HepG2 (cell line): ENCODE results near the gene NME4. TPM values are rescaled to one million over a fixed set of nuclear protein-coding genes. Genes with fewer than 3 reads are reported as not detected.

Experiments
- BRD4 ChIP-seq: sonication (generic); formaldehyde crosslinking; IDR thresholded peaks from 2 replicates; pipeline ENCODE4 v1.4.0; 2020; ENCODE audit warnings: missing genetic modification reagents
- DDIT3 ChIP-seq: sonication (generic); formaldehyde crosslinking; IDR thresholded peaks from 2 replicates; pipeline ENCODE4 v1.4.0; 2020; ENCODE audit warnings: mild to moderate bottlenecking, missing genetic modification reagents
- DRAP1 ChIP-seq: IDR thresholded peaks from 2 replicates; pipeline ENCODE4 v1.6.1; 2016; ENCODE audit warnings: missing genetic modification reagents, missing compliant biosample characterization
- GTF2F1 ChIP-seq: fragments of 150-350 bp; IDR thresholded peaks from 2 replicates; pipeline ENCODE4 v1.6.1; 2014; ENCODE audit warnings: low read length
- HDAC1 ChIP-seq: sonication (generic); formaldehyde crosslinking; IDR thresholded peaks from 2 replicates; pipeline ENCODE4 v1.5.1; 2020; ENCODE audit warnings: mild to moderate bottlenecking, missing genetic modification reagents
- HNF1B ChIP-seq: sonication (generic); formaldehyde crosslinking; IDR thresholded peaks from 2 replicates; pipeline ENCODE4 v1.5.1; 2020; ENCODE audit warnings: mild to moderate bottlenecking, moderate library complexity, missing genetic modification reagents
- PHF21A ChIP-seq: sonication (generic); formaldehyde crosslinking; IDR thresholded peaks from 2 replicates; pipeline ENCODE4 v1.5.0; 2020; ENCODE audit warnings: mild to moderate bottlenecking, missing genetic modification reagents
- STAT6 ChIP-seq: sonication (generic); formaldehyde crosslinking; IDR thresholded peaks from 2 replicates; pipeline ENCODE4 v1.4.0; 2020; ENCODE audit warnings: missing genetic modification reagents, mild to moderate bottlenecking, borderline replicate concordance
- U2AF2 ChIP-seq: fragments of 200-400 bp; formaldehyde crosslinking; IDR thresholded peaks from 2 replicates; pipeline ENCODE4 v1.6.1; 2017; ENCODE audit warnings: low read depth, mild to moderate bottlenecking, low read length
- ZNF138 ChIP-seq: sonication (generic); formaldehyde crosslinking; IDR thresholded peaks from 2 replicates; pipeline ENCODE4 v1.5.0; 2020; ENCODE audit warnings: mild to moderate bottlenecking, low read depth, missing genetic modification reagents
- ZNF263 ChIP-seq: sonication (generic); formaldehyde crosslinking; IDR thresholded peaks from 2 replicates; pipeline ENCODE4 v1.4.0; 2020; ENCODE audit warnings: missing genetic modification reagents
- ZNF264 ChIP-seq: sonication (generic); formaldehyde crosslinking; IDR thresholded peaks from 2 replicates; pipeline ENCODE4 v1.4.0; 2020; ENCODE audit warnings: missing genetic modification reagents
- ZNF431 ChIP-seq: sonication (generic); formaldehyde crosslinking; IDR thresholded peaks from 2 replicates; pipeline ENCODE4 v1.9.0; 2022; ENCODE audit warnings: missing genetic modification reagents, low read depth, mild to moderate bottlenecking, borderline replicate concordance
- ZNF503 ChIP-seq: sonication (generic); formaldehyde crosslinking; IDR thresholded peaks from 2 replicates; pipeline ENCODE4 v1.4.0; 2020; ENCODE audit warnings: missing genetic modification reagents
- ZNF513 ChIP-seq: sonication (generic); formaldehyde crosslinking; conservative IDR thresholded peaks from 2 replicates; pipeline ENCODE4 v1.5.0; 2020; ENCODE audit warnings: missing genetic modification reagents
- ZNF597 ChIP-seq: sonication (generic); formaldehyde crosslinking; IDR thresholded peaks from 2 replicates; pipeline ENCODE4 v1.5.0; 2020; ENCODE audit warnings: missing genetic modification reagents
- ZNF776 ChIP-seq: sonication (generic); formaldehyde crosslinking; IDR thresholded peaks from 2 replicates; pipeline ENCODE4 v1.4.0; 2020; ENCODE audit warnings: mild to moderate bottlenecking, missing genetic modification reagents
- ZNF816 ChIP-seq: sonication (generic); formaldehyde crosslinking; IDR thresholded peaks from 2 replicates; pipeline ENCODE4 v1.8.0; 2022; ENCODE audit warnings: missing genetic modification reagents, mild to moderate bottlenecking, borderline replicate concordance
- ZNF879 ChIP-seq: sonication (generic); formaldehyde crosslinking; IDR thresholded peaks from 2 replicates; pipeline ENCODE4 v1.8.1; 2023; ENCODE audit warnings: missing genetic modification reagents
- polyA plus RNA-seq, 8 experiments: library from polyadenylated mRNA; depleted of rRNA in 3 of 8; stranded (reverse) in 7 of 8; unstranded in 1 of 8; fragments of >200 nt; fragmentation: Illumina TruSeq in 4 of 8; extraction: Trizol in 4 of 8; gene quantifications; 2 replicates each; pipeline versions ENCODE4 v1.2.1 to v1.2.3, GENCODE V29; 2011 to 2016; ENCODE audit warnings: low read depth in 4 of 8, missing spikeins in 1 of 8, mixed read lengths in 1 of 8; ENCODE audit not compliant: insufficient read depth in 1 of 8
- total RNA-seq, 5 experiments: library from RNA; depleted of rRNA; stranded (reverse); fragments of >200 nt; fragmentation: Illumina TruSeq; extraction: Trizol; gene quantifications; 2 replicates each; pipeline ENCODE4 v1.2.3, GENCODE V29; 2016; ENCODE audit warnings: low read depth in 1 of 5

NME4 gene
- total and polyA plus RNA-seq, 2 of the 13 experiments (the other 11 are each of a cell fraction or from before 2014, with no cell fraction given) = 121 to 263 TPM

GRCh38 chr16:359871-360697 lies 36.9 kb upstream of the NME4 start (continued):
- TF ChIP-seq STAT6 (CRISPR knock-in tag) (no peak), BRD4 (CRISPR knock-in tag) (no peak), ZNF816 (CRISPR knock-in tag) (peak; percentile 80; the same call in 1 of the 2 replicates), ZNF597 (no peak), U2AF2 (no peak), ZNF263 (CRISPR knock-in tag) (no peak), ZNF503 (CRISPR knock-in tag) (no peak; the same call in 1 of the 2 replicates), ZNF879 (CRISPR knock-in tag) (no peak), GTF2F1 (no peak), DRAP1 (peak; percentile 30; the same call in 1 of the 2 replicates), ZNF138 (CRISPR knock-in tag) (no peak), ZNF776 (CRISPR knock-in tag) (peak; percentile 5; the same call in 1 of the 2 replicates), HNF1B (CRISPR knock-in tag) (peak; percentile 71; the same call in 1 of the 2 replicates), ZNF513 (CRISPR knock-in tag) (no peak), ZNF264 (CRISPR knock-in tag) (no peak), DDIT3 (no peak), PHF21A (CRISPR knock-in tag) (peak; percentile 47; the same call in 1 of the 2 replicates), ZNF431 (CRISPR knock-in tag) (0 out of 2 replicates have a peak, but pooled peaks have one; percentile 26), HDAC1 (CRISPR knock-in tag) (peak; percentile 78)
